ENCODE data around the gene DMRT3. TPM values are rescaled to one million over a fixed set of nuclear protein-coding genes. Genes with fewer than 3 reads are reported as not detected.

DMRT3 gene
- total and polyA plus RNA-seq, 2 of the 8 experiments (the other 6 are each of a cell fraction or from before 2014, with no cell fraction given), result not detected

GRCh38 chr9:1026219-1026618 lies 49.8 kb downstream of the DMRT3 start:
- H3K14ac ChIP-seq (ENCODE audit: insufficient read length), result no peak overlapping the region
- no peaks in the 10 kb centered on the region for H3K79me1 ChIP-seq (ENCODE audit: low read depth, low read length)
- H3K4me3 ChIP-seq (ENCODE audit: extremely low read depth in 1 of 4, insufficient read depth in 2 of 4, low read depth in 3 of 4, low read length in 4 of 4), result no peak overlapping the region
- H2BK120ac ChIP-seq (replicated peaks; ENCODE audit: low read depth, low read length), result no peak overlapping the region
- H3K9me3 ChIP-seq (ENCODE audit: insufficient read depth in 2 of 2, low read depth in 1 of 2, low read length in 1 of 2), result peaks cover 31 to 76% of the 10 kb centered on the region in 2 experiments
- H2BK20ac ChIP-seq (ENCODE audit: low read length), result no peak overlapping the region
- no peak for DNase-seq (ENCODE audit: low read depth in 1 of 2, low spot score in 2 of 2)
- no peak for TF ChIP-seq NANOG (IDR thresholded peaks at IDR 0.05; ENCODE audit: insufficient read depth, low read depth, low read length, poor library complexity, severe bottlenecking)
- TF ChIP-seq CBX5 (IDR thresholded peaks at IDR 0.05; ENCODE audit: low read depth, low read length), result no peak
- no peak for TF ChIP-seq TAF1 (IDR thresholded peaks at IDR 0.05; ENCODE audit: low read depth, low read length)
- no peak for TF ChIP-seq BCL11A (IDR thresholded peaks at IDR 0.05; ENCODE audit: low read depth in 2 of 2, low read length in 2 of 2)
- no peak for TF ChIP-seq EGR1 (IDR thresholded peaks at IDR 0.05; ENCODE audit: borderline replicate concordance, low read depth, low read length)
- TF ChIP-seq CEBPB (IDR thresholded peaks at IDR 0.05; ENCODE audit: low read depth, low read length), result no peak
- no peak for TF ChIP-seq CTBP2 (IDR thresholded peaks at IDR 0.05; ENCODE audit: borderline replicate concordance, insufficient read depth, insufficient read length, low read length)
- TF ChIP-seq MAFK (IDR thresholded peaks at IDR 0.05; ENCODE audit: low read depth, low read length), result no peak
- TF ChIP-seq, protein P1, sequence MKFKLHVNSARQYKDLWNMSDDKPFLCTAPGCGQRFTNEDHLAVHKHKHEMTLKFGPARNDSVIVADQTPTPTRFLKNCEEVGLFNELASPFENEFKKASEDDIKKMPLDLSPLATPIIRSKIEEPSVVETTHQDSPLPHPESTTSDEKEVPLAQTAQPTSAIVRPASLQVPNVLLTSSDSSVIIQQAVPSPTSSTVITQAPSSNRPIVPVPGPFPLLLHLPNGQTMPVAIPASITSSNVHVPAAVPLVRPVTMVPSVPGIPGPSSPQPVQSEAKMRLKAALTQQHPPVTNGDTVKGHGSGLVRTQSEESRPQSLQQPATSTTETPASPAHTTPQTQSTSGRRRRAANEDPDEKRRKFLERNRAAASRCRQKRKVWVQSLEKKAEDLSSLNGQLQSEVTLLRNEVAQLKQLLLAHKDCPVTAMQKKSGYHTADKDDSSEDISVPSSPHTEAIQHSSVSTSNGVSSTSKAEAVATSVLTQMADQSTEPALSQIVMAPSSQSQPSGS (IDR thresholded peaks at IDR 0.05; ENCODE audit: low read length), result no peak
- H2BK5ac ChIP-seq (ENCODE audit: low read depth, low read length), result no peak overlapping the region
- no peaks in the 10 kb centered on the region for H4K20me1 ChIP-seq (replicated peaks in 1 of 2; ENCODE audit: control insufficient read depth in 1 of 2, insufficient read depth in 2 of 2, low read length in 2 of 2)
- H2AK5ac ChIP-seq (ENCODE audit: low read depth, low read length), result no peak overlapping the region
- H2AFZ ChIP-seq (ENCODE audit: low read length), result no peak overlapping the region
- H2BK12ac ChIP-seq (ENCODE audit: low read depth, low read length), result no peak overlapping the region
- no peaks in the 10 kb centered on the region for H3K23me2 ChIP-seq (ENCODE audit: low read depth, low read length)
- H3K27ac ChIP-seq (ENCODE audit: low read depth, low read length), result no peak overlapping the region
- no peak overlapping the region for H3K56ac ChIP-seq (replicated peaks; ENCODE audit: insufficient read length, low read depth, low read length)
- no peak overlapping the region for H2BK15ac ChIP-seq (ENCODE audit: low read length)
- no peak overlapping the region for H4K8ac ChIP-seq (ENCODE audit: extremely low read depth, insufficient read depth, low read length)
- H4K91ac ChIP-seq (replicated peaks; ENCODE audit: insufficient read length, low read length), result no peak overlapping the region
- ChIA-PET CTCF (ENCODE audit: partially characterized antibody) (interaction anchor here (1.1 kb wide), 1 partner anchor 17 kb away, joined by 3 read pairs; no protein-coding TSS in a partner anchor), POLR2A (ENCODE audit: partially characterized antibody) (no interaction called here)
- no peak overlapping the region for H3K9ac ChIP-seq (replicated peaks in 1 of 4; ENCODE audit: extremely low read depth in 1 of 4, low read depth in 3 of 4, low read length in 3 of 4)
- H3K18ac ChIP-seq (ENCODE audit: extremely low read depth, low read length), result no peak overlapping the region
- no peak overlapping the region for H3K4ac ChIP-seq (replicated peaks; ENCODE audit: insufficient read length, low read depth, low read length)
- no peak overlapping the region for H4K5ac ChIP-seq (ENCODE audit: insufficient read length, low read depth, low read length)
- FAIRE-seq, result no peak
- H3K79me2 ChIP-seq (ENCODE audit: control insufficient read depth in 1 of 2, insufficient read depth in 2 of 2, low read length in 2 of 2), result no peaks in the 10 kb centered on the region
- H3K23ac ChIP-seq (ENCODE audit: insufficient read length), result no peak overlapping the region
- no peaks in the 10 kb centered on the region for H3K36me3 ChIP-seq (ENCODE audit: control insufficient read depth in 2 of 4, insufficient read depth in 4 of 4, low read length in 3 of 4)
- no peak overlapping the region for H3K4me2 ChIP-seq (ENCODE audit: insufficient read depth in 1 of 2, low read depth in 2 of 2, low read length in 2 of 2)
- no peaks in the 10 kb centered on the region for H3K27me3 ChIP-seq (replicated peaks in 1 of 4; ENCODE audit: control insufficient read depth in 3 of 4, extremely low read depth in 1 of 4, insufficient read depth in 3 of 4, low read length in 3 of 4)
- no peaks in the 10 kb centered on the region for H3K4me1 ChIP-seq (replicated peaks in 1 of 4; ENCODE audit: control insufficient read depth in 3 of 4, insufficient read depth in 4 of 4, low read length in 3 of 4)
